ENCODE data around the gene MGAT4B. TPM values are rescaled to one million over a fixed set of nuclear protein-coding genes. Genes with fewer than 3 reads are reported as not detected.
A peak's percentile ranks its signal among the peaks of the same experiment; 100 is the strongest.

MGAT4B gene
- total RNA-seq, 3 donors from 2014 or later (not counting 1 experiment from before 2014, with no cell fraction given) = 143 to 159 (median 144) TPM

- ATAC-seq (no peak), DNase-seq (no peak)
- H3K27ac Mint-ChIP-seq = no peak overlapping the region
- H3K9me3 Mint-ChIP-seq = no peaks in the 10 kb centered on the region
- no peaks in the 10 kb centered on the region for H3K27me3 Mint-ChIP-seq (ENCODE audit: low read depth in 2 of 2)
- no peak overlapping the region for H3K4me3 ChIP-seq (ENCODE audit: low read length)
- H3K36me3 Mint-ChIP-seq = no peaks in the 10 kb centered on the region
- peaks cover 45% of the 10 kb centered on the region for H3K4me1 ChIP-seq (ENCODE audit: control insufficient read depth, insufficient read depth, low read length)
- intact Hi-C loops (cut with micrococcal nuclease) = no loop called here
- peaks cover 12% of the 10 kb centered on the region for H3K36me3 ChIP-seq (ENCODE audit: control insufficient read depth, insufficient read depth, low read length)
- WGBS (ENCODE audit: insufficient coverage) = 96% methylated on average over 36 of the region's 36 CpGs
- H3K4me1 Mint-ChIP-seq = peaks cover 17 to 34% of the 10 kb centered on the region in 2 donors
- H3K27me3 ChIP-seq (ENCODE audit: control insufficient read depth, insufficient read depth, low read length) = no peaks in the 10 kb centered on the region
- H3K9me3 ChIP-seq (ENCODE audit: control insufficient read depth, insufficient read depth, low read length) = no peaks in the 10 kb centered on the region
- no peak overlapping the region for H3K27ac ChIP-seq (ENCODE audit: low read length)
- no peak overlapping the region for H3K4me3 Mint-ChIP-seq
- TF ChIP-seq, protein P1, sequence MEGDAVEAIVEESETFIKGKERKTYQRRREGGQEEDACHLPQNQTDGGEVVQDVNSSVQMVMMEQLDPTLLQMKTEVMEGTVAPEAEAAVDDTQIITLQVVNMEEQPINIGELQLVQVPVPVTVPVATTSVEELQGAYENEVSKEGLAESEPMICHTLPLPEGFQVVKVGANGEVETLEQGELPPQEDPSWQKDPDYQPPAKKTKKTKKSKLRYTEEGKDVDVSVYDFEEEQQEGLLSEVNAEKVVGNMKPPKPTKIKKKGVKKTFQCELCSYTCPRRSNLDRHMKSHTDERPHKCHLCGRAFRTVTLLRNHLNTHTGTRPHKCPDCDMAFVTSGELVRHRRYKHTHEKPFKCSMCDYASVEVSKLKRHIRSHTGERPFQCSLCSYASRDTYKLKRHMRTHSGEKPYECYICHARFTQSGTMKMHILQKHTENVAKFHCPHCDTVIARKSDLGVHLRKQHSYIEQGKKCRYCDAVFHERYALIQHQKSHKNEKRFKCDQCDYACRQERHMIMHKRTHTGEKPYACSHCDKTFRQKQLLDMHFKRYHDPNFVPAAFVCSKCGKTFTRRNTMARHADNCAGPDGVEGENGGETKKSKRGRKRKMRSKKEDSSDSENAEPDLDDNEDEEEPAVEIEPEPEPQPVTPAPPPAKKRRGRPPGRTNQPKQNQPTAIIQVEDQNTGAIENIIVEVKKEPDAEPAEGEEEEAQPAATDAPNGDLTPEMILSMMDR (IDR thresholded peaks at IDR 0.05) = no peak
These were observed 7.7 kb downstream of the MGAT4B start for GRCh38 chr5:179798771-179799643.

DNA sequence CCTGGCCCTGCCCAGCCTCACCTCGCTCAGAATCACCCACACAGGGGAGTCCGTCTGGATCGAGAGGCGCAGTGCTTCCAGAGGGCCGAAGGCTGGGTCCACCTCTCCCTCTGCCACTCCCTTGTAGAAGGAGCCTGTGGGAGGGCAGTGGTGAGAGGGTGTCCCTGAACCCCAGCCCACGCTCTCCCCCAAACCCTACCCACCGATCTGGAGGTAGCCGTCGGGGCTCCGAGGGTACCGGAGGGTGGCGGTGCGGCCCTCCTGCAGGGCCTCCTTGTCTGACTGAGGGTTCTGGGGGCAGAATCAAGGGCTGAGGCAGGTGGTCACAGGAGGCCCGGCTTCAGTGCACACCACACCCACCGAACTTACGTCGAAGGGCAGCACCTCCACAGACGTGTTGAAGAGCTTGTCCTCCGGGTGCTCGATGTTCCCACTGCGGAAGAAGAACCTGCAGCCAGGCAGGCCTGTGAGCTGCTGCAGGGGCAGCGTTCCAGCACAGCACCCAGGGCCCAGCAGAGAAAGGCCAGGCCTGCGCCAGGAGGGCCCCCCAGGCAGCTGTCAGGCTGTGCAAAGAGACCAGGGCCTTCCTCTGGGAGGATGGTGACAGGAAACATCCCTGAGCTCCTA lies 8.4 kb downstream of the MGAT4B start:
- Histone ChIP-seq H3K9me3 (ENCODE audit: control insufficient read depth, insufficient read depth, low read length) (no peaks in the 10 kb centered on the region), H3K4me1 (ENCODE audit: control insufficient read depth, insufficient read depth, low read length) (peaks cover 45% of the 10 kb centered on the region), H3K27ac (ENCODE audit: low read length) (no peak overlapping the region), H3K27me3 (ENCODE audit: control insufficient read depth, insufficient read depth, low read length) (no peaks in the 10 kb centered on the region), H3K36me3 (ENCODE audit: control insufficient read depth, insufficient read depth, low read length) (peaks cover 12% of the 10 kb centered on the region), H3K4me3 (ENCODE audit: low read length) (no peak overlapping the region)
- Mint-ChIP-seq H3K4me1 (peaks cover 25 to 36% of the 10 kb centered on the region in 2 donors), H3K27ac (no peak overlapping the region), H3K36me3 (no peaks in the 10 kb centered on the region), H3K27me3 (ENCODE audit: low read depth in 2 of 2) (no peaks in the 10 kb centered on the region), H3K9me3 (no peaks in the 10 kb centered on the region), H3K4me3 (no peak overlapping the region)
- 95% methylated on average over 18 of the region's 23 CpGs for WGBS (ENCODE audit: insufficient coverage)
- no peak for ATAC-seq
- DNase-seq = no peak
- intact Hi-C loops (cut with micrococcal nuclease) = no loop called here
- TF ChIP-seq, protein P1 (IDR thresholded peaks at IDR 0.05) = no peak

- Mint-ChIP-seq H3K9me3 (no peaks in the 10 kb centered on the region), H3K36me3 (no peaks in the 10 kb centered on the region), H3K4me3 (no peak overlapping the region), H3K27ac (peak overlapping the region in 1 of 2 donors; percentile 56), H3K27me3 (ENCODE audit: low read depth in 2 of 2) (no peaks in the 10 kb centered on the region), H3K4me1 (peaks cover 28 to 39% of the 10 kb centered on the region in 2 donors)
- H3K4me1 ChIP-seq (ENCODE audit: control insufficient read depth, insufficient read depth, low read length) = peaks cover 45% of the 10 kb centered on the region
- DNase-seq (no peak), ATAC-seq (no peak)
- H3K27me3 ChIP-seq (ENCODE audit: control insufficient read depth, insufficient read depth, low read length) = no peaks in the 10 kb centered on the region
- WGBS (ENCODE audit: insufficient coverage) = 97% methylated on average over 30 of the region's 30 CpGs
- H3K4me3 ChIP-seq (ENCODE audit: low read length) = no peak overlapping the region
- no peak overlapping the region for H3K27ac ChIP-seq (ENCODE audit: low read length)
- intact Hi-C loops (cut with micrococcal nuclease) = loop anchor here (2.0 kb wide), 1 partner anchor 35 kb away; no protein-coding TSS in a partner anchor
- no peaks in the 10 kb centered on the region for H3K9me3 ChIP-seq (ENCODE audit: control insufficient read depth, insufficient read depth, low read length)
- H3K36me3 ChIP-seq (ENCODE audit: control insufficient read depth, insufficient read depth, low read length) = peaks cover 12% of the 10 kb centered on the region
- TF ChIP-seq, protein P1 (IDR thresholded peaks at IDR 0.05) = no peak
These were observed 8.9 kb downstream of the MGAT4B start for GRCh38 chr5:179797741-179798140.

Data from natural killer cell (primary cell).